ENCODE results near the gene ANKRD34A. TPM values are rescaled to one million over a fixed set of nuclear protein-coding genes. Genes with fewer than 3 reads are reported as not detected.

Gene ANKRD34A
- polyA plus RNA-seq, 1 donor from 2014 or later, result 1.7 TPM

DNA sequence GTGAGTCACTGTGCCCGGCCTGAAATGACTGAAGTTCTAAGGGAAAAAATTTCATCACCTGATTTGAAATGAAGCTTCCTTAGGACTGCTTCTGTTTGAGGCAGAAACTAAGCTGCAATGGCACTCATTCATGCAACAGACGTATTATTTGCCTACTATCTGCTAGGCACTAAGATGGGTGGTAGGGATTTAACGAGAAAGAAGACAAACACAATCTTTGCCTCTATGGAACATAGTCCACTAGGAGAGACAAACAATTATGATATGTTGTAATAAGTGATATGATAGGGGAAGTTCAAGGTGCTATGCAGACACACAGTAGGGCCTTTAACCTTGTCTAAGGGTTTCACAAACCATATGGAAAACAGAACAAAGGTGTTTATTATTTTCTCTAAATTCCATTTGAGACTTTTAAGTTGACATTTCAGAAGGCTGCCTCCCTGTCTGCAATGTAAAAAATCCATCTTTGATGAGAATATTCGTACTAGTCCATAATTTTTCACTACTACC is 17.8 kb downstream of the ANKRD34A start:
- Histone ChIP-seq H3K79me2 (replicated peaks; ENCODE audit: insufficient read depth, low read length) (no peaks in the 10 kb centered on the region), H3K27me3 (ENCODE audit: insufficient read depth, low read depth, low read length) (no peaks in the 10 kb centered on the region), H3K9me2 (ENCODE audit: insufficient read depth, low read length) (no peaks in the 10 kb centered on the region), H3K4me3 (ENCODE audit: low read length) (no peak overlapping the region), H3K9me3 (ENCODE audit: low read length) (no peaks in the 10 kb centered on the region), H3K27ac (ENCODE audit: low read length) (no peak overlapping the region), H3K36me3 (ENCODE audit: insufficient read depth, low read length) (no peaks in the 10 kb centered on the region), H4K20me1 (ENCODE audit: insufficient read depth) (no peaks in the 10 kb centered on the region), H3K9ac (ENCODE audit: low read length) (no peak overlapping the region), H3F3A (ENCODE audit: insufficient read depth, low read length, poor library complexity, severe bottlenecking) (no peaks in the 10 kb centered on the region), H2AFZ (ENCODE audit: low read depth, low read length) (no peak overlapping the region), H3K4me2 (ENCODE audit: low read length) (no peak overlapping the region)
- TF ChIP-seq EZH2 (IDR thresholded peaks at IDR 0.05; ENCODE audit: borderline replicate concordance, insufficient read depth, low read length, poor library complexity, severe bottlenecking) (no peak), POLR2AphosphoS5 (IDR thresholded peaks at IDR 0.05) (no peak), EP300 (conservative IDR thresholded peaks at IDR 0.05; ENCODE audit: poor library complexity, severe bottlenecking) (no peak)
- TF ChIP-seq, protein P1, sequence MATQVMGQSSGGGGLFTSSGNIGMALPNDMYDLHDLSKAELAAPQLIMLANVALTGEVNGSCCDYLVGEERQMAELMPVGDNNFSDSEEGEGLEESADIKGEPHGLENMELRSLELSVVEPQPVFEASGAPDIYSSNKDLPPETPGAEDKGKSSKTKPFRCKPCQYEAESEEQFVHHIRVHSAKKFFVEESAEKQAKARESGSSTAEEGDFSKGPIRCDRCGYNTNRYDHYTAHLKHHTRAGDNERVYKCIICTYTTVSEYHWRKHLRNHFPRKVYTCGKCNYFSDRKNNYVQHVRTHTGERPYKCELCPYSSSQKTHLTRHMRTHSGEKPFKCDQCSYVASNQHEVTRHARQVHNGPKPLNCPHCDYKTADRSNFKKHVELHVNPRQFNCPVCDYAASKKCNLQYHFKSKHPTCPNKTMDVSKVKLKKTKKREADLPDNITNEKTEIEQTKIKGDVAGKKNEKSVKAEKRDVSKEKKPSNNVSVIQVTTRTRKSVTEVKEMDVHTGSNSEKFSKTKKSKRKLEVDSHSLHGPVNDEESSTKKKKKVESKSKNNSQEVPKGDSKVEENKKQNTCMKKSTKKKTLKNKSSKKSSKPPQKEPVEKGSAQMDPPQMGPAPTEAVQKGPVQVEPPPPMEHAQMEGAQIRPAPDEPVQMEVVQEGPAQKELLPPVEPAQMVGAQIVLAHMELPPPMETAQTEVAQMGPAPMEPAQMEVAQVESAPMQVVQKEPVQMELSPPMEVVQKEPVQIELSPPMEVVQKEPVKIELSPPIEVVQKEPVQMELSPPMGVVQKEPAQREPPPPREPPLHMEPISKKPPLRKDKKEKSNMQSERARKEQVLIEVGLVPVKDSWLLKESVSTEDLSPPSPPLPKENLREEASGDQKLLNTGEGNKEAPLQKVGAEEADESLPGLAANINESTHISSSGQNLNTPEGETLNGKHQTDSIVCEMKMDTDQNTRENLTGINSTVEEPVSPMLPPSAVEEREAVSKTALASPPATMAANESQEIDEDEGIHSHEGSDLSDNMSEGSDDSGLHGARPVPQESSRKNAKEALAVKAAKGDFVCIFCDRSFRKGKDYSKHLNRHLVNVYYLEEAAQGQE (IDR thresholded peaks at IDR 0.05; ENCODE audit: borderline replicate concordance), result no peak
- TF ChIP-seq, protein P2, sequence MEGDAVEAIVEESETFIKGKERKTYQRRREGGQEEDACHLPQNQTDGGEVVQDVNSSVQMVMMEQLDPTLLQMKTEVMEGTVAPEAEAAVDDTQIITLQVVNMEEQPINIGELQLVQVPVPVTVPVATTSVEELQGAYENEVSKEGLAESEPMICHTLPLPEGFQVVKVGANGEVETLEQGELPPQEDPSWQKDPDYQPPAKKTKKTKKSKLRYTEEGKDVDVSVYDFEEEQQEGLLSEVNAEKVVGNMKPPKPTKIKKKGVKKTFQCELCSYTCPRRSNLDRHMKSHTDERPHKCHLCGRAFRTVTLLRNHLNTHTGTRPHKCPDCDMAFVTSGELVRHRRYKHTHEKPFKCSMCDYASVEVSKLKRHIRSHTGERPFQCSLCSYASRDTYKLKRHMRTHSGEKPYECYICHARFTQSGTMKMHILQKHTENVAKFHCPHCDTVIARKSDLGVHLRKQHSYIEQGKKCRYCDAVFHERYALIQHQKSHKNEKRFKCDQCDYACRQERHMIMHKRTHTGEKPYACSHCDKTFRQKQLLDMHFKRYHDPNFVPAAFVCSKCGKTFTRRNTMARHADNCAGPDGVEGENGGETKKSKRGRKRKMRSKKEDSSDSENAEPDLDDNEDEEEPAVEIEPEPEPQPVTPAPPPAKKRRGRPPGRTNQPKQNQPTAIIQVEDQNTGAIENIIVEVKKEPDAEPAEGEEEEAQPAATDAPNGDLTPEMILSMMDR (IDR thresholded peaks at IDR 0.05; ENCODE audit: poor library complexity, severe bottlenecking), result no peak

DNA sequence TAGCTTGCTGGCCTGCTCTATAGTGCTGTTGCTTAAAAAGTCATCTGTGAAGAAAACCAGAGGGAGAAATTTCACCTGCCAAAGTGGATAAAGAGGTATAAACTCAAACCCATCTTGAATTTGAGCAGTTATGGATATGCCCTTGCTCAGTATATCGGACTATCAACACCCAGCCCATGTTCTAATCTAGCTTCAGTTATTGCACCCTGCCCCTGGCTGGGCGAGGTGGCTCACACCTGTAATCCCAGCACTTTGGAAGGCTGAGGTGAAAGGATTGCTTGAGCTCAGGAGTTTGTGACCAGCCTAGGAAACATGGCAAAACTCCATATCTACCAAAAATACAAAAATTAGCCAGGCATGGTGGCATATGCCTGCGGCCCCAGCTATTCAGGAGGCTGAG is 19.8 kb downstream of the ANKRD34A start:
- no peak overlapping the region for H3K27ac ChIP-seq (ENCODE audit: low read length)
- H3K4me3 ChIP-seq (ENCODE audit: low read length), result no peak overlapping the region
- H3K4me2 ChIP-seq (ENCODE audit: low read length), result no peak overlapping the region
- no peak overlapping the region for H2AFZ ChIP-seq (ENCODE audit: low read depth, low read length)
- no peaks in the 10 kb centered on the region for H3K9me2 ChIP-seq (ENCODE audit: insufficient read depth, low read length)
- no peaks in the 10 kb centered on the region for H3K27me3 ChIP-seq (ENCODE audit: insufficient read depth, low read depth, low read length)
- H3K36me3 ChIP-seq (ENCODE audit: insufficient read depth, low read length), result no peaks in the 10 kb centered on the region
- no peaks in the 10 kb centered on the region for H3K79me2 ChIP-seq (replicated peaks; ENCODE audit: insufficient read depth, low read length)
- no peaks in the 10 kb centered on the region for H4K20me1 ChIP-seq (ENCODE audit: insufficient read depth)
- H3F3A ChIP-seq (ENCODE audit: insufficient read depth, low read length, poor library complexity, severe bottlenecking), result no peaks in the 10 kb centered on the region
- H3K9me3 ChIP-seq (ENCODE audit: low read length), result no peaks in the 10 kb centered on the region
- H3K9ac ChIP-seq (ENCODE audit: low read length), result no peak overlapping the region
- TF ChIP-seq TAF1 (IDR thresholded peaks at IDR 0.05; ENCODE audit: low read depth) (no peak), MXI1 (conservative IDR thresholded peaks at IDR 0.05; ENCODE audit: poor library complexity, severe bottlenecking) (no peak), SMC3 (conservative IDR thresholded peaks at IDR 0.05; ENCODE audit: poor library complexity) (no peak), EP300 (conservative IDR thresholded peaks at IDR 0.05; ENCODE audit: poor library complexity, severe bottlenecking) (no peak), POLR2AphosphoS5 (IDR thresholded peaks at IDR 0.05) (no peak), EZH2 (IDR thresholded peaks at IDR 0.05; ENCODE audit: borderline replicate concordance, insufficient read depth, low read length, poor library complexity, severe bottlenecking) (no peak), RAD21 (conservative IDR thresholded peaks at IDR 0.05) (no peak)
- TF ChIP-seq, protein P1 (IDR thresholded peaks at IDR 0.05; ENCODE audit: borderline replicate concordance), result no peak
- TF ChIP-seq, protein P2 (IDR thresholded peaks at IDR 0.05; ENCODE audit: poor library complexity, severe bottlenecking), result no peak

Measured in neural cell (in vitro differentiated cells).